ENCODE measurements around the gene DNAJC5.
"Not testable (repeated sequence)": the region's sequence is repeated elsewhere in the genome, so short reads cannot be mapped to it uniquely, and the experiment has no call there.

The DNAJC5 gene

DNA sequence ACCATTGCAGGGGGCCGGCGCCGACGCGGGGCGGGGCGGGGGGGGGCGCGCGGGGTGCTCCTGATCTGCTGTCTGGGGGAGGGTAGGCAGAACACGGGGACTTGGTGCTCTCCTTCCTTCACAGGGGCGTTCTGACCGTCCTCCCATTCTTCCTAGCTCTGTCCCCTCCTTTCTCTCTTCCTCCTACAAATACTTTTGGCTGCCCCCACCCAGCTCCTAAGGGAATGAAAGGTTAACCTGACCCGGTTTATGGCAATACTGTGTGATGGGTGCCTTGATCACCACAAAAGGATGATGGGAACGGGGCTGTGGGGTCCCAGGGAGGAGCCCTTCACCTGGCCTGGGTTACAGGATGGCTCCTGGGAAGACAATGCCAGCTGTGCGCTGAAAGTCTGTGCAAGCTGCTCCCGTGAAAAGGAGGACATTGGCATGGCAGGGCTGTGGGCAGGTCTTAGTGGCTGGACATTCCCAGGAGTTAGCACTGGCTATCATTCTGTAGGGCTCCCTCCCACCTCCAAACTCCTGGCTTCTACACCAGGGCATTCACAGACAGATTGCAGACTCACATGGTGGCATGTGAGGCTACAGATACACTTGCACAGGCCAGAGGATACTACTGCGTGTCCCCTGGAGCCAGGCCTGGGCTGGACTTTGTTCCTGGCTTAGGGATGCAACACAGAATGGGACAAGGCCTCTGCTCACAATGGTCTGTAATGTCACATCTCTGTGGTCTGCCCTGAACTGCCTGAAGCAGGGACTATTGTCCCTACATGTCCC, 31.7 kb upstream of the DNAJC5 start:
- H3K27me3 ChIP-seq (ENCODE audit: control insufficient read depth, insufficient read depth, low read length) = no peaks in the 10 kb centered on the region
- H3K27ac ChIP-seq (ENCODE audit: low read length) = no peak overlapping the region
- peak overlapping the region; percentile 89 for H3K9ac ChIP-seq (ENCODE audit: low read length)
- peaks cover 10% of the 10 kb centered on the region for H3K4me1 ChIP-seq (ENCODE audit: control insufficient read depth, low read depth, low read length)
- no peaks in the 10 kb centered on the region for H3K9me3 ChIP-seq (ENCODE audit: control insufficient read depth, low read depth, low read length)
- H3K36me3 ChIP-seq (ENCODE audit: control insufficient read depth, low read depth, low read length) = no peaks in the 10 kb centered on the region
- H3K4me3 ChIP-seq (ENCODE audit: low read length) = peak overlapping the region; percentile 83

- Histone ChIP-seq H3K9me3 (ENCODE audit: control insufficient read depth, low read depth, low read length) (no peaks in the 10 kb centered on the region), H3K9ac (ENCODE audit: low read length) (peak overlapping the region; percentile 89), H3K27ac (ENCODE audit: low read length) (peak overlapping the region; percentile 55), H3K27me3 (ENCODE audit: control insufficient read depth, insufficient read depth, low read length) (no peaks in the 10 kb centered on the region), H3K4me1 (ENCODE audit: control insufficient read depth, low read depth, low read length) (peaks cover 3% of the 10 kb centered on the region), H3K36me3 (ENCODE audit: control insufficient read depth, low read depth, low read length) (peaks cover 1% of the 10 kb centered on the region), H3K4me3 (ENCODE audit: low read length) (peak overlapping the region; percentile 83)
These were observed 31.0 kb upstream of the DNAJC5 start for GRCh38 chr20:63863798-63864544.

- Histone ChIP-seq H3K36me3 (ENCODE audit: control insufficient read depth, low read depth, low read length) (peaks cover 7% of the 10 kb centered on the region), H3K27ac (ENCODE audit: low read length) (peak overlapping the region; percentile 55), H3K9me3 (ENCODE audit: control insufficient read depth, low read depth, low read length) (no peaks in the 10 kb centered on the region), H3K4me1 (ENCODE audit: control insufficient read depth, low read depth, low read length) (no peaks in the 10 kb centered on the region), H3K4me3 (ENCODE audit: low read length) (peak overlapping the region; percentile 83), H3K9ac (ENCODE audit: low read length) (peak overlapping the region; percentile 89), H3K27me3 (ENCODE audit: control insufficient read depth, insufficient read depth, low read length) (no peaks in the 10 kb centered on the region)
These were observed 30.4 kb upstream of the DNAJC5 start for GRCh38 chr20:63864545-63864977.

DNA sequence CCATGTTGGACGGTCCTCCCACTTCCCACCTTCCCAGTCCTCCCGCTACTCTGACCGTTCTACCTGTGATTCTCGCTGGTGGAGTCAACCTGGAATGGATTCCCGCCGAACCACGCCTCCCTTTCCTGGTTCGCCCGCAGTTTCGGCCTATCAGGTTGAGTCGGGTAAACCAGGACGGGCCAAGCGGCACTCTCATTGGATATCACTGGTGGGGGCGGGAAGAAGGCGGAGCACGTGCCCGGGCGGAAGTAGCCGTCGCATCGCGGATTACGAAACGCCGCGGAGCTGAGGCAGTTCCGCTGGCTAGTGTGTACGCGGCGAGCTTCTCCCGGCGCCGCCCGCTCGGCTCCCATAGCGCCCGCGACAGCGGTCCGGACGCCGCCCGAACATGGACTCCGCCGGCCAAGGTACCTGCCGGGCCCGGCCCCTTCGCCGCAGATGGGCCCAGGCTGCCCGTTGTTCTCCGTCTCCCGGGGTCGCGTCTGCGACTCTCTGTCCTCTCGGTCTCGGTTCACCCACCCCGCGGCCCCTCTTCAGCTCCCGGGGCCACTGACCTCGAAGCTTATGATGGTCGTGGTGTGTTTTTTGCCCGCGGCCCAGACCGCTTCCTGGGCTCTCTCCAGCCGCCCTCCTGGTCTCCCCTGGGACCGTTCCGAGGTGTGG, 29.8 kb upstream of the DNAJC5 start, which contains the start of gene TPD52L2:
TSS of gene TPD52L2 (plus strand) at position 293 of the 663 bp plus-strand sequence. CDS start at position 389, 96 bp downstream.
- Histone ChIP-seq H3K36me3 (ENCODE audit: control insufficient read depth, low read depth, low read length) (peaks cover 12% of the 10 kb centered on the region), H3K27me3 (ENCODE audit: control insufficient read depth, insufficient read depth, low read length) (no peaks in the 10 kb centered on the region), H3K9ac (ENCODE audit: low read length) (peak within 1 kb of the TSS; percentile 90), H3K27ac (ENCODE audit: low read length) (peak within 1 kb of the TSS; percentile 57), H3K4me1 (ENCODE audit: control insufficient read depth, low read depth, low read length) (no peaks in the 10 kb centered on the region), H3K4me3 (ENCODE audit: low read length) (peak within 1 kb of the TSS; percentile 83), H3K9me3 (ENCODE audit: control insufficient read depth, low read depth, low read length) (no peaks in the 10 kb centered on the region)

- H3K4me1 ChIP-seq (ENCODE audit: control insufficient read depth, low read depth, low read length); H3K27ac ChIP-seq (ENCODE audit: low read length); H3K4me3 ChIP-seq (ENCODE audit: low read length); H3K9me3 ChIP-seq (ENCODE audit: control insufficient read depth, low read depth, low read length); H3K27me3 ChIP-seq (ENCODE audit: control insufficient read depth, insufficient read depth, low read length); H3K9ac ChIP-seq (ENCODE audit: low read length): not testable (repeated sequence)
- peaks cover 21% of the 10 kb centered on the region for H3K36me3 ChIP-seq (ENCODE audit: control insufficient read depth, low read depth, low read length)
These were observed 27.9 kb upstream of the DNAJC5 start for GRCh38 chr20:63867042-63867441.

DNA sequence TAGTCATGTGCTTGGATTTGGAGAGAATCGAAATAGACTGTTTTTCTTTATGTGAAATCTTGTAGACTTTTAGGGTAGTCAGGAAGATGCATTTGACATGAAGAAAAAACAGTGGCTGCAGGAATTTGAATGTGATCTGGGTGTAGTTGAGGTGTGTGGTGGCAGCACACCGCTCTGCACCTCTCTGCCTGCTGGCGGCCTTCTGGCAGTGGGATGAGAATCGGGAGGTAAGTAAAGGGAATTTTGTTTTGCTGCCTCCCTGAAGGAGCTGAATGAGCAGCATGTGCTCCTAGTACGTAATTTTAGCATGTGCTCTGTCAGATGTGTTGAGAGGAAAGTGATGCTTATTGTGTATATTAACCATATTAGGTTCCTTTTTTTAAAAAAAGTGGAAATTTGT, 26.7 kb upstream of the DNAJC5 start:
- Histone ChIP-seq H3K36me3 (ENCODE audit: control insufficient read depth, low read depth, low read length) (peaks cover 25% of the 10 kb centered on the region), H3K9me3 (ENCODE audit: control insufficient read depth, low read depth, low read length) (no peaks in the 10 kb centered on the region), H3K9ac (ENCODE audit: low read length) (no peak overlapping the region), H3K27me3 (ENCODE audit: control insufficient read depth, insufficient read depth, low read length) (no peaks in the 10 kb centered on the region), H3K4me3 (ENCODE audit: low read length) (no peak overlapping the region), H3K27ac (ENCODE audit: low read length) (no peak overlapping the region), H3K4me1 (ENCODE audit: control insufficient read depth, low read depth, low read length) (no peaks in the 10 kb centered on the region)

DNA sequence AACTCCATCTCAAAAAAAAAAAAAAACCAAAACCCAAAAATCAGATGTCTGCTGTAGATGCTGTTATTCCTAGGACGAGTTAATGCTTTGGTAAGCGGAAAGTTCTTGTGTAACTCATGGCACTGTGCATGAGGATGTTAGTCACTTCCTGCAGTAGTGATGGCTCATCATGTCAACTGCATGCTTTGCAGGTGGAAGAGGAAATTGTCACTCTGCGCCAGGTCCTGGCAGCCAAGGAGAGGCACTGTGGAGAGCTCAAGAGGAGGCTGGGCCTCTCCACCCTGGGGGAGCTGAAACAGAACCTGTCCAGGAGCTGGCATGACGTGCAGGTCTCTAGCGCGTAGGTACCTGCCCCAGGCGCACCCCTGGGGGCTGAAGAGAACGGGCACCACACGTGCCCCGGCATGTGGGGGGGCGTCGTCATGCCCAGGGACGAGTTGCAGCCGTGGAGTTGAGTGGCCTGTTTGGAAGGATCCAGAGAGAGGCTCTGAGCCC, 21.4 kb upstream of the DNAJC5 start:
- no peak overlapping the region for H3K4me3 ChIP-seq (ENCODE audit: low read length)
- H3K27ac ChIP-seq (ENCODE audit: low read length) = no peak overlapping the region
- no peak overlapping the region for H3K9ac ChIP-seq (ENCODE audit: low read length)
- no peaks in the 10 kb centered on the region for H3K4me1 ChIP-seq (ENCODE audit: control insufficient read depth, low read depth, low read length)
- H3K36me3 ChIP-seq (ENCODE audit: control insufficient read depth, low read depth, low read length) = peaks cover 55% of the 10 kb centered on the region
- no peaks in the 10 kb centered on the region for H3K27me3 ChIP-seq (ENCODE audit: control insufficient read depth, insufficient read depth, low read length)
- H3K9me3 ChIP-seq (ENCODE audit: control insufficient read depth, low read depth, low read length) = no peaks in the 10 kb centered on the region

DNA sequence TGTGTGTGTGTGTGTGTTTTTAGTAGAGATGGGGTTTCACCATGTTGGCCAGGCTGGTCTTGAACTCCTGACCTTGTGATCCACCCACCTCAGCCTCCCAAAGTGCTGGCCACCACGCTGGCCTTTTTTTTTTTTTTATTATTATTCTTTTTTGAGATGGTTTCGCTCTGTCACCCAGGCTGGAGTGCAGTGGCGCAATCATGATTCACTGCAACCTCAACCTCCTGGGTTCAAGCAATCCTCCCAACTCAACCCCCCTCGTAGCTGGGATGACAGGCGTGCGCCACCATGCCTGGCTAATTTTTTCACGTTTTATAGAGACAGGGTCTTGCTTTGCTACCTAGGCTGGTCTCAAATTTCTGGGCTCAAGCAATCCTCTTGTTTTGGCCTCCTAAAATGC, 20.7 kb upstream of the DNAJC5 start:
- H3K36me3 ChIP-seq (ENCODE audit: control insufficient read depth, low read depth, low read length) = peaks cover 52% of the 10 kb centered on the region
- H3K4me3 ChIP-seq (ENCODE audit: low read length); H3K27ac ChIP-seq (ENCODE audit: low read length); H3K27me3 ChIP-seq (ENCODE audit: control insufficient read depth, insufficient read depth, low read length); H3K9me3 ChIP-seq (ENCODE audit: control insufficient read depth, low read depth, low read length); H3K9ac ChIP-seq (ENCODE audit: low read length); H3K4me1 ChIP-seq (ENCODE audit: control insufficient read depth, low read depth, low read length): not testable (repeated sequence)

DNA sequence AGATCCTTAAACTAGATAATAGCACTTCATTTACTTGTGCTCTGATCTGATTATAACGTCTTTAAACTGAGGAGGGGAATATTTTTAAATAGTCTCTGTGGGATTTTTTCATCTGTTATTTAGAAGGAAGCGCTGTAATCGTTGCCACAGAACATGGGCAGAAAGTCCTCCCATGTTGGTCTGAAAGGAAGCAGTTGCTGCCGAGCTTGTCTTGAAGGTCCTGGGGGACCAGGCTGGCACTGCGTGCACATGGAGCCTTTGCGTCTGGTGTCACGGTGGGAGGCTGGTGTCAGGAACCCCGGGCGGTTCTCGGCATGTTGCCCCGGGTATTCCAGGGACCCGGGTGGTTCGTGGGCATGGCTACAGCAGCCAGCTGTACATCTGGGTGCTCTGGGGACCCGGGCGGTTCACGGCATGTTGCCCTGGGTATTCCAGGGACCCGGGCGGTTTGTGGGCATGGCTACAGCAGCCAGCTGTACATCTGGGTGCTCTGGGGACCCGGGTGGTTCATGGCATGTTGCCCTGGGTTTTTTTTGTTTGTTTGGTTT, 18.4 kb upstream of the DNAJC5 start:
- Histone ChIP-seq H3K27ac (ENCODE audit: low read length) (no peak overlapping the region), H3K36me3 (ENCODE audit: control insufficient read depth, low read depth, low read length) (peaks cover 39% of the 10 kb centered on the region), H3K4me1 (ENCODE audit: control insufficient read depth, low read depth, low read length) (no peaks in the 10 kb centered on the region), H3K27me3 (ENCODE audit: control insufficient read depth, insufficient read depth, low read length) (no peaks in the 10 kb centered on the region), H3K9ac (ENCODE audit: low read length) (no peak overlapping the region), H3K4me3 (ENCODE audit: low read length) (no peak overlapping the region), H3K9me3 (ENCODE audit: control insufficient read depth, low read depth, low read length) (no peaks in the 10 kb centered on the region)

- Histone ChIP-seq H3K4me1 (ENCODE audit: control insufficient read depth, low read depth, low read length) (no peaks in the 10 kb centered on the region), H3K9ac (ENCODE audit: low read length) (no peak overlapping the region), H3K9me3 (ENCODE audit: control insufficient read depth, low read depth, low read length) (no peaks in the 10 kb centered on the region), H3K27me3 (ENCODE audit: control insufficient read depth, insufficient read depth, low read length) (no peaks in the 10 kb centered on the region), H3K27ac (ENCODE audit: low read length) (no peak overlapping the region), H3K36me3 (ENCODE audit: control insufficient read depth, low read depth, low read length) (peaks cover 37% of the 10 kb centered on the region), H3K4me3 (ENCODE audit: low read length) (no peak overlapping the region)
These were observed 17.0 kb upstream of the DNAJC5 start for GRCh38 chr20:63877755-63878470.
